ENCODE measurements around the gene ORC3. TPM values are rescaled to one million over a fixed set of nuclear protein-coding genes. Genes with fewer than 3 reads are reported as not detected.
A peak's percentile ranks its signal among the peaks of the same experiment; 100 is the strongest.
"Not testable (repeated sequence)": the region's sequence is repeated elsewhere in the genome, so short reads cannot be mapped to it uniquely, and the experiment has no call there.

The ORC3 gene
- polyA plus RNA-seq, 3 donors from 2014 or later = 20.3 to 26.7 (median 24.0) TPM

- Mint-ChIP-seq H3K4me1 (peaks cover 13 to 32% of the 10 kb centered on the region in 2 donors), H3K27ac (peak overlapping the region in 1 of 6 donors; percentile 12), H3K27me3 (ENCODE audit: low read depth in 3 of 3) (peaks cover 0 to 3% (median 0%) of the 10 kb centered on the region in 3 donors), H3K4me3 (no peak overlapping the region), H3K36me3 (peaks cover 2 to 30% (median 13%) of the 10 kb centered on the region in 3 donors), H3K9me3 (no peaks in the 10 kb centered on the region)
- no peak for DNase-seq
These were observed 82.7 kb downstream of the ORC3 start for GRCh38 chr6:87672641-87673040.

GRCh38 chr6:87673237-87673636 lies 83.3 kb downstream of the ORC3 start:
- Mint-ChIP-seq H3K36me3 (peaks cover 6 to 33% (median 17%) of the 10 kb centered on the region in 3 donors), H3K27ac (no peak overlapping the region), H3K4me3 (no peak overlapping the region), H3K27me3 (ENCODE audit: low read depth in 3 of 3) (peaks cover 0 to 3% (median 0%) of the 10 kb centered on the region in 3 donors), H3K9me3 (no peaks in the 10 kb centered on the region), H3K4me1 (peaks cover 15 to 38% of the 10 kb centered on the region in 2 donors)
- DNase-seq = no peak

- DNase-seq = no peak
- Mint-ChIP-seq H3K4me1 (peaks cover 15 to 38% of the 10 kb centered on the region in 2 donors), H3K4me3 (no peak overlapping the region), H3K36me3 (peaks cover 6 to 33% (median 17%) of the 10 kb centered on the region in 3 donors), H3K27me3 (ENCODE audit: low read depth in 3 of 3) (peaks cover 0 to 3% (median 3%) of the 10 kb centered on the region in 3 donors), H3K27ac (no peak overlapping the region), H3K9me3 (no peaks in the 10 kb centered on the region)
These were observed 84.4 kb downstream of the ORC3 start for GRCh38 chr6:87674290-87674689.

- no peak overlapping the region for H3K4me3 Mint-ChIP-seq
- peaks cover 0 to 3% (median 3%) of the 10 kb centered on the region in 3 donors for H3K27me3 Mint-ChIP-seq (ENCODE audit: low read depth in 3 of 3)
- peaks cover 6 to 33% (median 17%) of the 10 kb centered on the region in 3 donors for H3K36me3 Mint-ChIP-seq
- H3K4me1 Mint-ChIP-seq = peaks cover 18 to 37% of the 10 kb centered on the region in 2 donors
- H3K9me3 Mint-ChIP-seq = no peaks in the 10 kb centered on the region
- no peak for DNase-seq
- H3K27ac Mint-ChIP-seq = peak overlapping the region in 1 of 6 donors; percentile 37
These were observed 85.2 kb downstream of the ORC3 start for GRCh38 chr6:87675004-87675681.

- peak overlapping the region in 5 of 6 donors; percentile 16 to 75 (median 41) for H3K27ac Mint-ChIP-seq
- H3K36me3 Mint-ChIP-seq = peaks cover 6 to 15% (median 7%) of the 10 kb centered on the region in 3 donors
- peaks cover 0 to 3% (median 3%) of the 10 kb centered on the region in 3 donors for H3K27me3 Mint-ChIP-seq (ENCODE audit: low read depth in 3 of 3)
- DNase-seq = no peak
- peak overlapping the region in 4 of 5 donors; percentile 3 to 42 (median 24) for H3K4me3 Mint-ChIP-seq
- peaks cover 66 to 88% of the 10 kb centered on the region in 2 donors for H3K4me1 Mint-ChIP-seq
- no peaks in the 10 kb centered on the region for H3K9me3 Mint-ChIP-seq
These were observed 92.4 kb downstream of the ORC3 start for GRCh38 chr6:87682310-87682709.

GRCh38 chr6:87683890-87684289 lies 94.0 kb downstream of the ORC3 start:
- H3K4me1 Mint-ChIP-seq = peaks cover 70 to 90% of the 10 kb centered on the region in 2 donors
- DNase-seq = no peak
- peaks cover 0 to 8% (median 0%) of the 10 kb centered on the region in 3 donors for H3K36me3 Mint-ChIP-seq
- H3K4me3 Mint-ChIP-seq = peak overlapping the region in 1 of 5 donors; percentile 35
- H3K27me3 Mint-ChIP-seq (ENCODE audit: low read depth in 3 of 3) = peaks cover 0 to 3% (median 0%) of the 10 kb centered on the region in 3 donors
- H3K9me3 Mint-ChIP-seq = no peaks in the 10 kb centered on the region
- no peak overlapping the region for H3K27ac Mint-ChIP-seq

- Mint-ChIP-seq H3K27me3 (ENCODE audit: low read depth in 3 of 3) (peaks cover 0 to 3% (median 0%) of the 10 kb centered on the region in 3 donors), H3K4me1 (peaks cover 73 to 94% of the 10 kb centered on the region in 2 donors), H3K4me3 (no peak overlapping the region), H3K36me3 (peaks cover 0 to 8% (median 0%) of the 10 kb centered on the region in 3 donors), H3K27ac (peak overlapping the region in 2 of 6 donors; percentile 9 to 22), H3K9me3 (no peaks in the 10 kb centered on the region)
- DNase-seq = no peak
These were observed 95.1 kb downstream of the ORC3 start for GRCh38 chr6:87684895-87685654.

- not testable (repeated sequence) for H3K4me3 Mint-ChIP-seq; H3K36me3 Mint-ChIP-seq; H3K27me3 Mint-ChIP-seq (ENCODE audit: low read depth in 3 of 3); H3K9me3 Mint-ChIP-seq; DNase-seq; H3K27ac Mint-ChIP-seq
- peaks cover 81 to 94% of the 10 kb centered on the region in 2 donors for H3K4me1 Mint-ChIP-seq
These were observed 96.8 kb downstream of the ORC3 start for GRCh38 chr6:87686636-87687205.

GRCh38 chr6:87687296-87687695 lies 97.4 kb downstream of the ORC3 start:
- peaks cover 0 to 2% (median 2%) of the 10 kb centered on the region in 3 donors for H3K27me3 Mint-ChIP-seq (ENCODE audit: low read depth in 3 of 3)
- H3K27ac Mint-ChIP-seq = no peak overlapping the region
- peak overlapping the region in 1 of 5 donors; percentile 14 for H3K4me3 Mint-ChIP-seq
- DNase-seq = no peak
- H3K9me3 Mint-ChIP-seq = no peaks in the 10 kb centered on the region
- peaks cover 81 to 94% of the 10 kb centered on the region in 2 donors for H3K4me1 Mint-ChIP-seq
- peaks cover 0 to 8% (median 0%) of the 10 kb centered on the region in 3 donors for H3K36me3 Mint-ChIP-seq

GRCh38 chr6:87687893-87688292 lies 98.0 kb downstream of the ORC3 start:
- not testable (repeated sequence) for DNase-seq; H3K27ac Mint-ChIP-seq; H3K4me3 Mint-ChIP-seq; H3K36me3 Mint-ChIP-seq; H3K27me3 Mint-ChIP-seq (ENCODE audit: low read depth in 3 of 3); H3K9me3 Mint-ChIP-seq
- H3K4me1 Mint-ChIP-seq = peaks cover 81 to 94% of the 10 kb centered on the region in 2 donors

GRCh38 chr6:87690441-87690840 lies 100.5 kb downstream of the ORC3 start:
- peak overlapping the region in 3 of 5 donors; percentile 2 to 30 (median 26) for H3K4me3 Mint-ChIP-seq
- DNase-seq = no peak
- peak overlapping the region in 3 of 6 donors; percentile 24 to 61 (median 59) for H3K27ac Mint-ChIP-seq
- peaks cover 0 to 8% (median 0%) of the 10 kb centered on the region in 3 donors for H3K36me3 Mint-ChIP-seq
- H3K4me1 Mint-ChIP-seq = peaks cover 77 to 94% of the 10 kb centered on the region in 2 donors
- H3K9me3 Mint-ChIP-seq = no peaks in the 10 kb centered on the region
- H3K27me3 Mint-ChIP-seq (ENCODE audit: low read depth in 3 of 3) = peaks cover 0 to 2% (median 0%) of the 10 kb centered on the region in 3 donors

GRCh38 chr6:87692086-87692485 lies 102.2 kb downstream of the ORC3 start:
- Mint-ChIP-seq H3K27me3 (ENCODE audit: low read depth in 3 of 3) (peaks cover 0 to 2% (median 0%) of the 10 kb centered on the region in 3 donors), H3K4me3 (no peak overlapping the region), H3K27ac (no peak overlapping the region), H3K36me3 (peaks cover 0 to under 1% (median 0%) of the 10 kb centered on the region in 3 donors), H3K4me1 (peaks cover 72 to 88% of the 10 kb centered on the region in 2 donors), H3K9me3 (no peaks in the 10 kb centered on the region)
- DNase-seq = no peak

GRCh38 chr6:87696817-87697216 lies 106.9 kb downstream of the ORC3 start:
- Mint-ChIP-seq H3K27me3 (ENCODE audit: low read depth in 3 of 3) (peaks cover 2 to 12% (median 7%) of the 10 kb centered on the region in 3 donors), H3K4me1 (peaks cover 83 to 86% of the 10 kb centered on the region in 2 donors)
- H3K4me3 Mint-ChIP-seq, H3K27ac Mint-ChIP-seq, H3K36me3 Mint-ChIP-seq, H3K9me3 Mint-ChIP-seq, DNase-seq: not testable (repeated sequence)

All from immature natural killer cell (primary cell).